Osteocyte (in vitro differentiated cells): ENCODE data around the gene ARFIP1. TPM values are rescaled to one million over a fixed set of nuclear protein-coding genes. Genes with fewer than 3 reads are reported as not detected.

Experiments used
- DNase-seq: peaks from one replicate; pipeline ENCODE4 v3.0.0; 2021; ENCODE audit warnings: mixed read lengths; ENCODE audit not compliant: unreplicated experiment; ENCODE audit errors: extremely low spot score
- H3K27ac Mint-ChIP-seq: one replicate; pipeline ENCODE4 v1.8.0; 2021; ENCODE audit warnings: mild to moderate bottlenecking, mixed read lengths; ENCODE audit not compliant: unreplicated experiment
- H3K27me3 Mint-ChIP-seq: one replicate; pipeline ENCODE4 v1.8.0; 2021; ENCODE audit warnings: mixed read lengths; ENCODE audit not compliant: unreplicated experiment
- H3K36me3 Mint-ChIP-seq: one replicate; pipeline ENCODE4 v1.8.0; 2021; ENCODE audit warnings: mixed read lengths; ENCODE audit not compliant: unreplicated experiment
- H3K4me1 Mint-ChIP-seq: one replicate; pipeline ENCODE4 v1.8.0; 2021; ENCODE audit warnings: mixed read lengths; ENCODE audit not compliant: unreplicated experiment
- H3K4me3 Mint-ChIP-seq: one replicate; pipeline ENCODE4 v1.8.0; 2021; ENCODE audit warnings: mild to moderate bottlenecking, moderate library complexity, mixed read lengths; ENCODE audit not compliant: unreplicated experiment
- H3K9me3 Mint-ChIP-seq: one replicate; pipeline ENCODE4 v1.8.0; 2021; ENCODE audit warnings: mixed read lengths; ENCODE audit not compliant: unreplicated experiment
- CTCF ChIP-seq: fragments of 200-600 bp; sonication (generic); IDR thresholded peaks from 2 replicates; pipeline ENCODE4 v1.5.0; 2021; ENCODE audit warnings: antibody characterized with exemption, mild to moderate bottlenecking, moderate library complexity
- total RNA-seq: library from RNA; stranded (reverse); gene quantifications from 2 replicates; pipeline ENCODE4 v1.2.1, GENCODE V29; 2021

The ARFIP1 gene
- total RNA-seq, 1 donor from 2014 or later = 41.9 TPM

- no peak for DNase-seq
- no peak for TF ChIP-seq CTCF
- no peaks in the 10 kb centered on the region for H3K9me3 Mint-ChIP-seq
- peaks cover 71% of the 10 kb centered on the region for H3K4me1 Mint-ChIP-seq
- H3K27ac Mint-ChIP-seq = peak overlapping the region; percentile 23
- no peaks in the 10 kb centered on the region for H3K27me3 Mint-ChIP-seq
- peaks cover 41% of the 10 kb centered on the region for H3K36me3 Mint-ChIP-seq
- no peak overlapping the region for H3K4me3 Mint-ChIP-seq
Observed at GRCh38 chr4:152949930-152950329, 170.2 kb downstream of the ARFIP1 start.

- no peaks in the 10 kb centered on the region for H3K27me3 Mint-ChIP-seq
- H3K9me3 Mint-ChIP-seq = no peaks in the 10 kb centered on the region
- H3K4me3 Mint-ChIP-seq = peak overlapping the region; percentile 11
- TF ChIP-seq CTCF = no peak
- H3K27ac Mint-ChIP-seq = peak overlapping the region; percentile 81
- DNase-seq = no peak
- H3K36me3 Mint-ChIP-seq = peaks cover 39% of the 10 kb centered on the region
- H3K4me1 Mint-ChIP-seq = peaks cover 71% of the 10 kb centered on the region
Observed at GRCh38 chr4:152950402-152951274, 170.9 kb downstream of the ARFIP1 start.

GRCh38 chr4:152951348-152951747 is 171.6 kb downstream of the ARFIP1 start:
- Mint-ChIP-seq H3K27ac (peak overlapping the region; percentile 81), H3K36me3 (peaks cover 32% of the 10 kb centered on the region), H3K4me3 (peak overlapping the region; percentile 11), H3K27me3 (no peaks in the 10 kb centered on the region), H3K9me3 (no peaks in the 10 kb centered on the region), H3K4me1 (peaks cover 71% of the 10 kb centered on the region)
- TF ChIP-seq CTCF = no peak
- no peak for DNase-seq

- no peak for TF ChIP-seq CTCF
Observed at GRCh38 chr4:152953514-152953913, 173.8 kb downstream of the ARFIP1 start.

GRCh38 chr4:152954741-152955140 is 175.0 kb downstream of the ARFIP1 start:
- peaks cover 79% of the 10 kb centered on the region for H3K4me1 Mint-ChIP-seq
- H3K27ac Mint-ChIP-seq = no peak overlapping the region
- TF ChIP-seq CTCF = no peak
- H3K9me3 Mint-ChIP-seq = no peaks in the 10 kb centered on the region
- no peak for DNase-seq
- no peak overlapping the region for H3K4me3 Mint-ChIP-seq
- H3K36me3 Mint-ChIP-seq = peaks cover 34% of the 10 kb centered on the region
- H3K27me3 Mint-ChIP-seq = no peaks in the 10 kb centered on the region

More at GRCh38 chr4:152953514-152953913, 173.8 kb downstream of the ARFIP1 start:
- Mint-ChIP-seq H3K27me3 (no peaks in the 10 kb centered on the region), H3K4me1 (peaks cover 72% of the 10 kb centered on the region), H3K27ac (no peak overlapping the region), H3K9me3 (no peaks in the 10 kb centered on the region), H3K4me3 (no peak overlapping the region), H3K36me3 (peaks cover 34% of the 10 kb centered on the region)
- no peak for DNase-seq
